Liver (tissue), 9 donors: ENCODE results near the gene BTBD1. TPM values are rescaled to one million over a fixed set of nuclear protein-coding genes. Genes with fewer than 3 reads are reported as not detected.
"Not testable (repeated sequence)": the region's sequence is repeated elsewhere in the genome, so short reads cannot be mapped to it uniquely, and the experiment has no call there.

Source experiments
- DNase-seq: peaks from one replicate; pipeline ENCODE4 v3.0.0-alpha.2; 2017; ENCODE audit warnings: low spot score
- H3K27ac ChIP-seq, 2 donors: one replicate each; pipeline ENCODE4 v1.7.0; 2013; ENCODE audit warnings: inconsistent platforms in 2 of 2, low read length in 2 of 2, control low read depth in 1 of 2, low read depth in 1 of 2, mild to moderate bottlenecking in 1 of 2
- H3K27me3 ChIP-seq, 4 donors: one replicate each; pipeline versions ENCODE4 v1.6.1 to v1.7.0; 2013; ENCODE audit warnings: low read length in 3 of 4, inconsistent platforms in 1 of 4, mild to moderate bottlenecking in 1 of 4, moderate library complexity in 1 of 4; ENCODE audit not compliant: control insufficient read depth in 4 of 4, insufficient read depth in 4 of 4
- H3K36me3 ChIP-seq, 4 donors: one replicate each; pipeline versions ENCODE4 v1.6.1 to v1.7.0; 2013; ENCODE audit warnings: low read length in 3 of 4, mild to moderate bottlenecking in 3 of 4, low read depth in 1 of 4, moderate library complexity in 1 of 4; ENCODE audit not compliant: control insufficient read depth in 4 of 4, insufficient read depth in 3 of 4
- H3K4me1 ChIP-seq, 4 donors: one replicate each; pipeline versions ENCODE4 v1.6.1 to v1.7.0; 2013; ENCODE audit warnings: low read length in 3 of 4, mild to moderate bottlenecking in 3 of 4, moderate library complexity in 1 of 4; ENCODE audit not compliant: control insufficient read depth in 4 of 4, insufficient read depth in 4 of 4
- H3K4me3 ChIP-seq, 3 donors: one replicate each; pipeline versions ENCODE4 v1.6.1 to v1.7.0; 2013; ENCODE audit warnings: low read length in 3 of 3, control low read depth in 1 of 3, low read depth in 1 of 3, mild to moderate bottlenecking in 1 of 3
- H3K9ac ChIP-seq, 2 donors: one replicate each; pipeline ENCODE4 v1.7.0; 2013; ENCODE audit warnings: low read length in 2 of 2, mild to moderate bottlenecking in 2 of 2, moderate library complexity in 2 of 2, control low read depth in 1 of 2, low read depth in 1 of 2
- H3K9me3 ChIP-seq, 4 donors: one replicate each; pipeline versions ENCODE4 v1.6.1 to v1.7.0; 2013; ENCODE audit warnings: low read length in 3 of 4; ENCODE audit not compliant: control insufficient read depth in 4 of 4
- EGR1 ChIP-seq, 2 donors: IDR thresholded peaks; 2 replicates each; pipeline ENCODE4 v1.6.1; 2016 to 2018; ENCODE audit warnings: antibody characterized with exemption in 2 of 2, low read depth in 2 of 2
- FOXA1 ChIP-seq: IDR thresholded peaks from 2 replicates; pipeline ENCODE4 v1.6.1; 2016; ENCODE audit warnings: antibody characterized with exemption
- FOXA2 ChIP-seq: IDR thresholded peaks from 2 replicates; pipeline ENCODE4 v1.6.1; 2016; ENCODE audit warnings: antibody characterized with exemption
- GABPA ChIP-seq, 2 donors: IDR thresholded peaks in 1 of 2; conservative IDR thresholded peaks in 1 of 2; 2 replicates each; pipeline ENCODE4 v1.6.1; 2016; ENCODE audit warnings: antibody characterized with exemption in 2 of 2, mild to moderate bottlenecking in 1 of 2, moderate library complexity in 1 of 2
- HNF4A ChIP-seq, 2 donors: conservative IDR thresholded peaks; 2 replicates each; pipeline ENCODE4 v1.6.1; 2016; ENCODE audit warnings: antibody characterized with exemption in 2 of 2, mild to moderate bottlenecking in 2 of 2
- HNF4G ChIP-seq: IDR thresholded peaks from 2 replicates; pipeline ENCODE4 v1.6.1; 2016; ENCODE audit warnings: antibody characterized with exemption
- JUND ChIP-seq, 2 donors: IDR thresholded peaks; 2 replicates each; pipeline ENCODE4 v1.6.1; 2016; ENCODE audit warnings: antibody characterized with exemption in 2 of 2
- NR2F2 ChIP-seq: IDR thresholded peaks from 2 replicates; pipeline ENCODE4 v1.6.1; 2016; ENCODE audit warnings: antibody characterized with exemption
- RAD21 ChIP-seq, 2 donors: IDR thresholded peaks; 2 replicates each; pipeline ENCODE4 v1.6.1; 2016; ENCODE audit warnings: antibody characterized with exemption in 2 of 2, mild to moderate bottlenecking in 2 of 2
- REST ChIP-seq: IDR thresholded peaks from 2 replicates; pipeline ENCODE4 v1.6.1; 2016; ENCODE audit warnings: antibody characterized with exemption, mild to moderate bottlenecking
- SP1 ChIP-seq: IDR thresholded peaks from 2 replicates; pipeline ENCODE4 v1.6.1; 2018; ENCODE audit warnings: antibody characterized with exemption, mild to moderate bottlenecking
- TAF1 ChIP-seq: conservative IDR thresholded peaks from 2 replicates; pipeline ENCODE4 v1.6.1; 2016; ENCODE audit warnings: antibody characterized with exemption, mild to moderate bottlenecking
- YY1 ChIP-seq: IDR thresholded peaks from 2 replicates; pipeline ENCODE4 v1.6.1; 2016; ENCODE audit warnings: antibody characterized with exemption, mild to moderate bottlenecking
- WGBS: extraction: QIAGEN DNeasy Blood & Tissue Kit; methylation state at CpG from one replicate; pipeline ENCODE4 v1.1.7; 2013; 5-methylcytosine and 5-hydroxymethylcytosine counted together
- polyA plus RNA-seq, 2 donors: library from polyadenylated mRNA; stranded (reverse) in 1 of 2; unstranded in 1 of 2; fragments of 200-250 nt in 1 of 2; fragments of >200 nt in 1 of 2; fragmentation: Nextera tagmentation in 1 of 2; extraction: Ambion mirVana in 1 of 2; gene quantifications; one replicate each; pipeline versions ENCODE4 v1.2.1 to v1.2.3, GENCODE V29; 2013 to 2015
- total RNA-seq, 2 donors: library from RNA; depleted of rRNA; stranded (reverse); fragments of >200 nt; gene quantifications; one replicate each; pipeline ENCODE4 v1.2.3, GENCODE V29; 2014
- TF ChIP-seq, protein P1 (sequence below): IDR thresholded peaks from 2 replicates; pipeline ENCODE4 v1.6.1; 2016; ENCODE audit warnings: antibody characterized with exemption
- TF ChIP-seq, protein P2 (sequence below): IDR thresholded peaks from 2 replicates; pipeline ENCODE4 v1.6.1; 2016; ENCODE audit warnings: antibody characterized with exemption
- TF ChIP-seq, protein P3 (sequence below): fragments of 150-350 bp; IDR thresholded peaks from 2 replicates; pipeline ENCODE4 v1.5.1; 2017; ENCODE audit warnings: improper control_type of control experiment, low read depth, low read length; ENCODE audit not compliant: missing input control
- TF ChIP-seq, protein P4 (sequence below): IDR thresholded peaks from 2 replicates; pipeline ENCODE4 v1.6.1; 2016; ENCODE audit warnings: antibody characterized with exemption
- donor health status: healthy.
- donor health status: healthy.
- donor health status: healthy.
- donor health status: healthy.
- donor health status: healthy.

BTBD1 gene
- total and polyA plus RNA-seq, 4 donors = 8.6 to 43.9 (median 27.6) TPM

GRCh38 chr15:83000672-83001031 lies 66.4 kb downstream of the BTBD1 start:
- not testable (repeated sequence) for H3K9me3 ChIP-seq, DNase-seq, H3K27ac ChIP-seq, H3K4me1 ChIP-seq, H3K9ac ChIP-seq, H3K4me3 ChIP-seq, H3K27me3 ChIP-seq
- WGBS = 91% methylated on average over 3 of the region's 3 CpGs
- H3K36me3 ChIP-seq = peaks cover 2 to 11% (median 4%) of the 10 kb centered on the region in 4 donors

DNA sequence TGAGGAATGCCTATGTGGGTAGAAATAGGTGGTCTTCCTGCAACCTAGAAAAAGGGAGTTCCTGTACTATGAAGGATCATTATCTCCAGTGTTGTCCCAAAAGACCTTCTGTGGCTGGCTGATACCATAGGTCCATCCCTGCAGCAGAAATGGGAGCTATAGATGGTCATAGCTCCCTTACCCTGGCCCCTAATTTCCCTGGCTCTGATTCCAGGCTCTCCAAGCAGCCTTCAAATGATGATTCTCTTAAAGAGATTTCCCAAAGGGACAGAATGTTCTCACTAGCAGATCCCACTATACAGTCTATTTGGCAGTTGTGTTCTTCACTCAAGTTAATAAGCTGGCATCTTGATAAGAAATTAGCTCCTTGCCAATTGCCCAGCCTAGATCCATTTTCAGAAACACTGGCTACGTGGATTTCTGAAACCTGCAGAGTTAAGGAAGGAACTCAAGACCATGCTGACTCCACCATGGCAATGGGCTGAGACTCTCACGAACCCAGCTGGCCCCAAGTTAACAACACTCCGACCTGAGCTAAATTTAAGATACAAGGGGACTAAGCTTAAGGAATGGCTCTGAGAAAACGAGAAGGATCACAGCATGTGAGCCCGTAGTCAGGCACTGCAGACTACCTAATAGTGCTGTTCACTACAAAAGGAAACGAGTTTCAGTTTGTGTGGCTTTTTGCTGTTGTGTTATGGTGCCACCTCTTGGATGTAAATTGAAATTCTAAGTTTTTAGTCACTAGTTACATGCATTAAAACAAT lies 67.0 kb downstream of the BTBD1 start:
- Histone ChIP-seq H3K9me3 (no peaks in the 10 kb centered on the region), H3K27me3 (no peaks in the 10 kb centered on the region), H3K4me1 (peaks cover 0 to 7% (median 5%) of the 10 kb centered on the region in 4 donors), H3K27ac (peak overlapping the region; percentile 47 to 76), H3K9ac (peak overlapping the region; percentile 58 to 75), H3K4me3 (peak overlapping the region; percentile 5 to 62 (median 32)), H3K36me3 (peaks cover 0 to 8% (median 2%) of the 10 kb centered on the region in 4 donors)
- WGBS = 8% methylated on average over 6 of the region's 6 CpGs
- DNase-seq = peak; percentile 41
- TF ChIP-seq SP1 (no peak), JUND (IDR thresholded peaks at IDR 0.05) (no peak), FOXA2 (no peak), RAD21 (IDR thresholded peaks at IDR 0.05) (peak; percentile 95), GABPA (IDR thresholded peaks at IDR 0.05 in 1 of 2, conservative IDR thresholded peaks at IDR 0.05 in 1 of 2) (no peak), HNF4A (conservative IDR thresholded peaks at IDR 0.05) (no peak)
- TF ChIP-seq, protein P1, sequence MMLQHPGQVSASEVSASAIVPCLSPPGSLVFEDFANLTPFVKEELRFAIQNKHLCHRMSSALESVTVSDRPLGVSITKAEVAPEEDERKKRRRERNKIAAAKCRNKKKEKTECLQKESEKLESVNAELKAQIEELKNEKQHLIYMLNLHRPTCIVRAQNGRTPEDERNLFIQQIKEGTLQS = no peak
- TF ChIP-seq, protein P2, sequence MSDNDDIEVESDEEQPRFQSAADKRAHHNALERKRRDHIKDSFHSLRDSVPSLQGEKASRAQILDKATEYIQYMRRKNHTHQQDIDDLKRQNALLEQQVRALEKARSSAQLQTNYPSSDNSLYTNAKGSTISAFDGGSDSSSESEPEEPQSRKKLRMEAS = no peak
- TF ChIP-seq, protein P3, sequence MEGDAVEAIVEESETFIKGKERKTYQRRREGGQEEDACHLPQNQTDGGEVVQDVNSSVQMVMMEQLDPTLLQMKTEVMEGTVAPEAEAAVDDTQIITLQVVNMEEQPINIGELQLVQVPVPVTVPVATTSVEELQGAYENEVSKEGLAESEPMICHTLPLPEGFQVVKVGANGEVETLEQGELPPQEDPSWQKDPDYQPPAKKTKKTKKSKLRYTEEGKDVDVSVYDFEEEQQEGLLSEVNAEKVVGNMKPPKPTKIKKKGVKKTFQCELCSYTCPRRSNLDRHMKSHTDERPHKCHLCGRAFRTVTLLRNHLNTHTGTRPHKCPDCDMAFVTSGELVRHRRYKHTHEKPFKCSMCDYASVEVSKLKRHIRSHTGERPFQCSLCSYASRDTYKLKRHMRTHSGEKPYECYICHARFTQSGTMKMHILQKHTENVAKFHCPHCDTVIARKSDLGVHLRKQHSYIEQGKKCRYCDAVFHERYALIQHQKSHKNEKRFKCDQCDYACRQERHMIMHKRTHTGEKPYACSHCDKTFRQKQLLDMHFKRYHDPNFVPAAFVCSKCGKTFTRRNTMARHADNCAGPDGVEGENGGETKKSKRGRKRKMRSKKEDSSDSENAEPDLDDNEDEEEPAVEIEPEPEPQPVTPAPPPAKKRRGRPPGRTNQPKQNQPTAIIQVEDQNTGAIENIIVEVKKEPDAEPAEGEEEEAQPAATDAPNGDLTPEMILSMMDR = peak; percentile 60

DNA sequence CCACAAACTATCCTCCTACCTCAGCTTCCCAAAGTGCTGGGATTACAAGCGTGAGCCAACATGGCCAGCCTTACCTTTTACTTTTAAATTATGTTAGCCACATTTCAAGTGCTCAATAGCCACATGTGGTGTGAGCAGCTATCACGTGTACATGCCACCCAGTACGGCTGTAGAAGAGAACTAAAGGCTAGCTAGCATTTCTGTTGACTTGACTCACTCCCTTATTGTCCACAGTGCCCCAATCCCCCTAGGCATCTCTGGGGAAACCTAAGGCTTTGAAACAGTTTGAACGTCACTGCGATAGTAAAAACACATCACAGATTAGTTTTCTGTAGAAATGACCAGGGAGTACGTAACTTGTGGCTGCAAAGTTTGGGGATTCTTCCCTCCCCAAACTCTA lies 67.6 kb downstream of the BTBD1 start:
- WGBS = 91% methylated on average over 6 of the region's 6 CpGs
- no peak for TF ChIP-seq RAD21 (IDR thresholded peaks at IDR 0.05)
- TF ChIP-seq REST = no peak
- no peak for TF ChIP-seq YY1
- TF ChIP-seq TAF1 = no peak
- no peak for TF ChIP-seq EGR1 (IDR thresholded peaks at IDR 0.05; ENCODE audit: low read depth in 2 of 2)
- TF ChIP-seq NR2F2 = no peak
- TF ChIP-seq HNF4G = no peak
- no peak for TF ChIP-seq GABPA (IDR thresholded peaks at IDR 0.05 in 1 of 2, conservative IDR thresholded peaks at IDR 0.05 in 1 of 2)
- TF ChIP-seq, protein P3 = no peak
- no peak for TF ChIP-seq FOXA1
- no peak for TF ChIP-seq SP1
- TF ChIP-seq, protein P4, sequence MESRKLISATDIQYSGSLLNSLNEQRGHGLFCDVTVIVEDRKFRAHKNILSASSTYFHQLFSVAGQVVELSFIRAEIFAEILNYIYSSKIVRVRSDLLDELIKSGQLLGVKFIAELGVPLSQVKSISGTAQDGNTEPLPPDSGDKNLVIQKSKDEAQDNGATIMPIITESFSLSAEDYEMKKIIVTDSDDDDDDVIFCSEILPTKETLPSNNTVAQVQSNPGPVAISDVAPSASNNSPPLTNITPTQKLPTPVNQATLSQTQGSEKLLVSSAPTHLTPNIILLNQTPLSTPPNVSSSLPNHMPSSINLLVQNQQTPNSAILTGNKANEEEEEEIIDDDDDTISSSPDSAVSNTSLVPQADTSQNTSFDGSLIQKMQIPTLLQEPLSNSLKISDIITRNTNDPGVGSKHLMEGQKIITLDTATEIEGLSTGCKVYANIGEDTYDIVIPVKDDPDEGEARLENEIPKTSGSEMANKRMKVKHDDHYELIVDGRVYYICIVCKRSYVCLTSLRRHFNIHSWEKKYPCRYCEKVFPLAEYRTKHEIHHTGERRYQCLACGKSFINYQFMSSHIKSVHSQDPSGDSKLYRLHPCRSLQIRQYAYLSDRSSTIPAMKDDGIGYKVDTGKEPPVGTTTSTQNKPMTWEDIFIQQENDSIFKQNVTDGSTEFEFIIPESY = no peak
- no peak for TF ChIP-seq JUND (IDR thresholded peaks at IDR 0.05)
- Histone ChIP-seq H3K27me3 (no peaks in the 10 kb centered on the region), H3K27ac (no peak overlapping the region), H3K4me1 (peaks cover 0 to 7% (median 5%) of the 10 kb centered on the region in 4 donors), H3K9me3 (no peaks in the 10 kb centered on the region), H3K9ac (no peak overlapping the region), H3K36me3 (peaks cover 0 to 2% (median under 1%) of the 10 kb centered on the region in 4 donors), H3K4me3 (no peak overlapping the region)
- DNase-seq = no peak
